ENCODE results near the gene TPGS1.
"Not testable (repeated sequence)": the region's sequence is repeated elsewhere in the genome, so short reads cannot be mapped to it uniquely, and the experiment has no call there.

Gene TPGS1

DNA sequence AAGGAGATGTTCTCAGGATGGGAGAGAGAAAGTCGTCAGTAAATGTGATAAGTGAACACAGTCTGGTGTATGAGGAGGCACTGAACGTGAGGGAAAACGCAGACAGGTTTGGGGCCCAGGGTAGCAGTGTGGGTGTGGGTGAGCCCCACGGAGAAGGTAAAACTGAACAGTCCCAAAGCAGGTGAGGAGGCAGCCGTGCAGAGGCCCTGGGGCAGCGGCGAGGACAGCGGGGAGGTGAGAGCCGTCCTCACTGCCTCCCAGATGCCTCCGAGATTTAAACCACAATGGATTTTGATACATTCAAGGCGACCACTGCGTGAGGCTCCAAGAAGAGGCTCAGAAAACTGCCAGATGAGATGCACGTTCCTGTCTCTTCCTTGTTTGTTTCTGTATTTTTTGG, 31.9 kb upstream of the TPGS1 start:
- DNase-seq: no peak

DNA sequence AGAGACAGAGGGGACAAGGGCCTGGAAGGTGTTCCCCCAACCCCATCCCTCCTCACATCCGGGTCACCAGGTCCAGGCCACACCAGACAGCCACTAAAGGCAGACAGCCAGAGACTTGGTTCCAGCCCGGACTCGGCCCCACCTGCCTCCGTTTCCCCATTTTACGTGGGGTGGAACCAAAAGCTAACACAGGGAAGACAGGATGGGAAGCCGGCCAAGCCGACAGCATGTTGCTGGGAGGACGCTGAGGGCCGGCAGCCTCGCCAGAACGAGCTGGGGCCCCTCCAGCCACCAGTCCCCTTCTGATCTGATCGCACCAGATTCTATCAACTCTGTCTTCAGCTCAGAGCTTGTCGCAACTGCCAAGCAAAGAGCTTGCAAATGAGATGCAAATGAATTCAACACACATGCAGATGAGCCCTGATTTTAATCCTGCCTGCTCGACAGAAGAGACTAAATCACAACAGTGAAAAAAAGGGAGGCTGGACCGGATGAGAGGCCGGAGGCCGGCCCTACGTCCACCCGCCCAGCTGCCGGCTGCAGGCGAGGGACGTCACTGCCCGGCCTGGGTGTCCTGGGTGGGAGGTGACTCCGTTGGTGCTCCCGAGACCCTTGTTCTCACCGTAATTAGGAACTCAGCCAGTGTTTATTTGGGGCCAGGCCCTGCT, 28.9 kb upstream of the TPGS1 start:
- peak in 14 of 56 donors; percentile 11 to 56 (median 29) for DNase-seq

GRCh38 chr19:478976-479375, 28.3 kb upstream of the TPGS1 start:
- DNase-seq: no peak

GRCh38 chr19:480016-480855, 27.1 kb upstream of the TPGS1 start:
- peak in 44 of 56 donors; percentile 5 to 84 (median 50) for DNase-seq

- not testable (repeated sequence) for DNase-seq
Measured at GRCh38 chr19:481100-481499, 26.2 kb upstream of the TPGS1 start.

GRCh38 chr19:482186-483041, 24.9 kb upstream of the TPGS1 start:
- DNase-seq: no peak

GRCh38 chr19:483332-484072, 23.8 kb upstream of the TPGS1 start:
- no peak for DNase-seq

GRCh38 chr19:484494-484893, 22.8 kb upstream of the TPGS1 start:
- DNase-seq: no peak

- peak in 1 of 56 donors; percentile 16 for DNase-seq
Measured at GRCh38 chr19:485077-485476, 22.2 kb upstream of the TPGS1 start.

DNA sequence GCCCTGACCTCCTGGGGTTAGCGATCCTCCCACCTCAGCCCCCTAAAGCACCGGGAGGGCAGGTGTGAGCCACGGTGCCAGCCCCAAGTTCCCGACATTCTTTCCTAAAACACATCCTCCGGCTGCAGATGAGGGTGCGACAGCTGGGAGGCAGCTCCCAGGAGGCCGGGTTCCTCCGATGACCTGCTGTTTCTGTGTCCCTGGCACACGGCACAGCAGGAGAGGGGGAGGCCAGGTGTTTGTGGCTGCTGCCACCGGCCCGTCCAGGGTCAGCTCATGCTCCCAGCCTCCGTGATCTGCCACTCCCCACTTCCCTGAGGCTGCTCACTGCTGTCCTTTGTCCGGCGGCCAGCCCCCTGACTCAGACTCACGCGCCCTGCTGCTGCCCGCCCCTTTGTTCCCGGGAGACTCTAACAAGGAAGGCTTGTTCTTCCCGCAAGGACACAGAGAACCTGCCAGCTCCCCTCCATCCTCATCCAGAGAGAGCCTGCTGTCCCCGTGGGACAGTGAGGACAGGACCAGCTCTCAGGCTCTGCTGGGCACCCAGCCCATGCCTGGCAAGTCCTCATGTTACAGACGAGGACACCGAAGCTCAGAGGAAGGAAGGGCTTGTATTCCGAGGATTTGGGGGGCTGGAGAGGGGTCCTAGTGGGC, 21.6 kb upstream of the TPGS1 start:
- DNase-seq: peak in 54 of 56 donors; percentile 26 to 98 (median 88)

- DNase-seq: peak; percentile 69 to 98 (median 88)
Measured at GRCh38 chr19:488505-489417, 18.5 kb upstream of the TPGS1 start.

- DNase-seq: peak in 24 of 56 donors; percentile 43 to 74 (median 58)
Measured at GRCh38 chr19:489418-490196, 17.7 kb upstream of the TPGS1 start.

DNA sequence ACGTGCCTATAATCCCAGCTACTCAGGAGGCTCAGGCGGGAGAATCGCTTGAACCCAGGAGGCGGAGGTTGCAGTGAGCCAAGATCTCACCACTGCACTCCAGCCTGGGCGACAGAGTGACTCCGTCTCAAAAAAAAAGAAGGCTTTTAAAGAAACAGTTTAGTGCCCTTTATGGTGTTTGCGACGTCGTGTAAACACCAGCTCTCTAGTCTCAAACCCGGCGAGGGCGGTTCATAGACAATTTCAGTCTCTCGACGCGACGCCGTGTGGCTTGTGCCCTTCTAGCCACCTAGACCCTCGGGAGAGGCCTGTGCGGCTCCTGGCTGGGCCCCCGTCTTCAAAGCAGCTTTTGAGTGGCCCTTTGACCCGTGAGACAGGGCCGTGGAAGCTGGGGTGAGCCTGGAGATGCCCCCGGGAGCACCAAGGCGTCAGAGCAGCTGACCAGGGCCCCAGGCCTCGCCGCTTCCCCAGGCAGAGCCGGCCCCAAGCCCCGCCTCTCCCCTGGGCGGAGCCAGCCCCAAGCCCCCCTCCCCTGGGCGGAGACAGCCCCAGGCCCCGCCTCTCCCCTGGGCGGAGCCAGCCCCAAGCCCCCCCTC, 16.1 kb upstream of the TPGS1 start:
- peak in 1 of 56 donors; percentile 18 for DNase-seq

GRCh38 chr19:492091-492531, 15.2 kb upstream of the TPGS1 start:
- DNase-seq: no peak

DNA sequence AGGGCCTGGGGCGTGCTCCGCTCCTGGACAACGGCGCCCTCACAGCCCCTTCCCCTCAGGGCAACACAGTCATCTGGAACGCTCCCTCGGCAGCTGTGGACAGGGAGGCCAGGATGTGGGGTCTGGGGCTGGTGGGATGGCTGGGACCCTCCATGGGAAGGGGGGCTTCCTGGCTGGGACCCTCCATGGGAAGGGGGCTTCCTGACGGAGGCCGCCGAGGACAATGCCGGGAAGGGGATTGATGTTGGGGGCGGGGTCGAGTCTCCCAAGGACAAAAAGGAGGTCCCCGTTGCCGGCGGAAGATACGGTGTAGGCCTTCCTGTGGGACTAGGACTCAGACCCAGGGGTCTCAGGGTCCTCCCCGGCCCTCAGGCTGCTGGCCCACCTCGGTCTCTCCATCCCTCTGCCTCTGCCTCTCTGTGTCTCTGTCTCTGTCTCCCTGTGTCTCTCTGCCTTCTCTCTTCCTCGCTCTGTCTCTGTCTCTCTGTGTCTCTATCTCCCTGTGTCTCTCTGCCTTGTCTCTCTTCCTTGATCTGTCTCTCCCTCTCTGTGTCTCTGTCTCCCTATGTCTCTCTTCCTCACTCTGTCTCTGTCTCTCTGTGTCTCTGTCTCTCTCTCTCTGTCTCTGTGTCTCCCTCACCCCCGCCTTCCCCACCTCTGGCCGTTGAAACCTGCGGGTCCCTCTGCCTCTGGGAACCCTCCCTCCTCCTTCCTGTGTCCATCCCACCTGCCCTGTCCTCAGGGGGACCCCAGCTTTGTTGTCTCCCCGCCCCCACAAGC, 13.7 kb upstream of the TPGS1 start:
- no peak for DNase-seq

DNA sequence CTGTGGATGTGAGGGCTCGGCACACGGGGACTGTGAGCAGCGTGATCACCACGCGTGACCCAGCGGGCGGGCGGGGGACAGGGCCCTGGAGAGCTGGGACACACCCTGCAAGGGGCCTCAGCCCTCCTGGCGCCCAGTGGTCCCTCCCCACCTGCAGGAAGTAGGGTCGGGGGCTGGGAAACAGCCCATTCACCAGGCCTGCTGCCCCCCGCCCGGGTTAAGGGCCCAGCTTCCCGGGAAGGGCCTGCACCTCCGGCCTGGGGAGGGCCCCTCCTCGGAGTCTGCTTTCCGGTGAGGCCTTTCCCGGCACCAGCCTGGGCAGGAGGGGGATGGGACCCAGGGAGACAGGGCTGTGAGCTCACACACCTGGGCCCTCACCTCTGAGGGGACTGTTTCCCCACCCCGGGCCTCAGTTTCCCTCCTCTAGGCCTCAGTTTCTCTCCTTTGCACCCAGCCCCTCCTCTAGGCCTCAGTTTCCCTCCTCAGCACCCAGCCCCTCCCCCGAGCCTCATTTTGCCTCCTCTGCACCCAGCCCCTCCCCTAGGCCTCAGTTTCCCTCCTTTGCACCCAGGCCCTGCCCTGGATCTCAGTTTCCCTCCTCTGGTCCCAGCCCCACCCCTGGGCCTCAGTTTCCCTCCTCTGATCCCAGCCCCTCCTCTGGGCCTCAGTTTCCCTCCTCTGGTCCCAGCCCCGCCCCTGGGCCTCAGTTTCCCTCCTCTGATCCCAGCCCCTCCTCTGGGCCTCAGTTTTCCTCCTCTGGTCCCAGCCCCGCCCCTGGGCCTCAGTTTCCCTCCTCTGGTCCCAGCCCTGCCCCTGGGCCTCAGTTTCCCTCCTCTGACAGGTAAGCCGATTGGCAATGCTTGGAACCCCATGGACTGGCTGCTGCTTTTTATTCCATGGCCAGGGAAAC, 12.9 kb upstream of the TPGS1 start:
- DNase-seq: no peak
